Cerebellar cortex (tissue), 1 donor: ENCODE measurements around the gene F2RL3.
"Not testable (repeated sequence)": the region's sequence is repeated elsewhere in the genome, so short reads cannot be mapped to it uniquely, and the experiment has no call there.

Source experiments
- DNase-seq: peaks from one replicate; pipeline ENCODE4 v3.0.0-alpha.2; 2015; ENCODE audit warnings: low spot score

F2RL3 gene

GRCh38 chr19:16888629-16889365 is at the start of gene F2RL3:
Gene F2RL3 (plus strand): TSS chr19:16888999. CDS start chr19:16889190, 191 bp downstream.
- DNase-seq, result no peak

GRCh38 chr19:16841391-16841926 is 47.3 kb upstream of the F2RL3 start:
- DNase-seq, result no peak

DNA sequence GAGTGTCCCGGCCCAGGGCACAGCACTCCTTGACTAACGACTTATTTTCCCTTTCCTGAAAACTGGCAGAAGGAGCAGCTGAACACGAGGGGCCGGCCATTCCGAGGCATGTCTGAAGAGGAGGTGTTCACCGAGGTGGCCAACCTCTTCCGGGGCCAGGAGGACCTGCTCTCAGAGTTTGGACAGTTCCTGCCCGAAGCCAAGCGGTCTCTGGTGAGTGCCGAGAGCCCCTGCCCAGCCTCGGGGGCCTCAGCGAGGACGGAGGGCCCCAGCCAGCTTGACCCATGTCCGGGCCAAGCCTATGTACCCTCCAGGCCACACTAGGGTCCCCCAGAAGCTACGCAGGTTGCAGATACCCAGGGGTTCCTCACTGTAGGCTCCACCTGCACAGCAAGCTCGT is 41.9 kb upstream of the F2RL3 start:
- DNase-seq, result no peak

DNA sequence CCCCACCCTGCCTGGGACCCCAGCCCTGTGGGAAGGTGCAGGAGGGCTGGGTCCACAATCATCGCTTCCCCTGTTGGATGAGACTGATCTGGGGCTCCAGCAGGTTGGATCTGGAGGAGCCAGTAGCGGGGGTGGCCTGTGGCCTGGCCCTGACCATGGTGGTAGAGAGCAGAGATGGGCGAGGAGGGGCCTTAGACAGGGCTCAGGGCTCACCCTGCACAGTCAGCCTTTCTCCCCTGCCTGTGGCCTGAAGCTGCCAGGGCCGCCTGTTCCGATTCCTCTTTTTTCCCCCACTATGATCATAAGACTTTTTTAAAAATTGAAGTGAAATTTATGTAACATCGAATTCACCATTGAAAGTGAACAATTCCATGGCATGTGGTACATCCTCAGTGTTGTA is 41.4 kb upstream of the F2RL3 start:
- DNase-seq, result no peak

DNA sequence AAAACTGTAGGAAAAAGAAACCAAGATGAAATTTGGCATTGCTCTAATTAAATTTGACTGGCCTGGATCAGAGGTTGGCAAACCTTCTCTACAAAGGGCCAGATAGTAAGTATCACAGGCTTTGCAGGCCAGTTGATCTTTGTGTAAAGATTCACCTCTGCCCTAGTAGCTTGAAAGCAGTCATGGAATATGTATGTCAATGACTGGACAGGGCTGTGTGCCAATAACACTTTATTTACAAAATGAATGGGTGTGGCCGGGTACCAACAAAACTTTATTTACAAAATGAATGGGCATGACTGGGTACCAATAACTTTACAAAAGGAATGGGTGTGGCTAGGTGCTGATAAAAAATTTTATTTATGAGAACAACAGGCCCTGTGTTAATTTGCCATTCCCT is 39.6 kb upstream of the F2RL3 start:
- DNase-seq, result no peak

GRCh38 chr19:16850133-16850532 is 38.7 kb upstream of the F2RL3 start:
- no peak for DNase-seq

DNA sequence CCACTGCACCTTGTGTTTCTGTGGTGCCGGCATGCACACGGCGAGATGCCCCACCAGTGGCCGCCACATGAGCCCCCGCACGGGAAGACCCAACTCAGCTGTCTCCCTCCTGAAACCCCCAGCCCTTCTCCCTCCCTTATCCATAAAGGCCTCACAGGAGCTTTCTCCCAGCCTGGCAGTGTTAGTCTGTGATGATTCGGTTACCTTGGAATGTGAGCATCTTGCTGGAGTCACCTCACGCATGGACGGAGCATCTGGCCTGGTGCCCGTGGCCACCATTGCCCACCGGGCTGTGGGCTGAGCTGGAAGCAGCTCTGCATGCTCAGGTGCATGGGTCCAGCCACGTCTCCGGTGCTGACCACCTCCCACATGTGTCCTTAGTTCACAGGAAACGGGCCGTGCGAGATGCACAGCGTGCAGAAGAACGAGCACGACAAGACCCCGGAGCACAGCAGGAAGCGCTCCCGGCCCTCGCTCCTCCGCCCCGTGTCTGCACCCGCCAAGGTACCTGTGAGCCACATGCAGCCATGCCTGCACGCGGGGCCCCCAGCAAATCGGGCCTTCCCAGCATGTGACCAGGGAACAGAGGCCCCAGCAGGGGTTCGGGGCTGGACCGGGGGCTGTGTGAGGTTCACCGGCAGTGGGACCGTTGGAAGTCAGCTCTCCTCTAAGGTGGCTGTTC is 37.6 kb upstream of the F2RL3 start:
- DNase-seq, result no peak

GRCh38 chr19:16853066-16853465 is 35.7 kb upstream of the F2RL3 start:
- DNase-seq, result no peak

GRCh38 chr19:16856091-16856490 is 32.7 kb upstream of the F2RL3 start:
- no peak for DNase-seq

DNA sequence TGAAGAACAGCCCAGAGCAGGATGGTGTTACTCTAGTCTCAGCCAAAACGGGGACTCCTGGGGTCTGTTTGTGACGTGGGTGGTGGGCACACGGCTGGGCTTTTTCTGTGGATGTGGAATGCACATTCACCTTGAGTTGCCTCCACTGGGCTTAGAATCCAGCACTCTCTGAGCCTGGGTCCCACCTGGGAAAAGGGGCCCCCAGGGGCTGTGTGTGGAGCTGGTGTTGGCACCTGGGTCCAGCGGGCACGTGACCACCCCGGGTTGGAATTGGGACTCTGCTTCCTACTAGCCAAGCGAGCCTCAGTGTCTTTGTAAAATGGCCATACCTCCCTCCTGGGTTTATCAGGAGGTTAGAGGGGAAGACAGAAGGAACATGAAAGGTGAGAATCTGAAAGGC is 29.2 kb upstream of the F2RL3 start:
- no peak for DNase-seq

DNA sequence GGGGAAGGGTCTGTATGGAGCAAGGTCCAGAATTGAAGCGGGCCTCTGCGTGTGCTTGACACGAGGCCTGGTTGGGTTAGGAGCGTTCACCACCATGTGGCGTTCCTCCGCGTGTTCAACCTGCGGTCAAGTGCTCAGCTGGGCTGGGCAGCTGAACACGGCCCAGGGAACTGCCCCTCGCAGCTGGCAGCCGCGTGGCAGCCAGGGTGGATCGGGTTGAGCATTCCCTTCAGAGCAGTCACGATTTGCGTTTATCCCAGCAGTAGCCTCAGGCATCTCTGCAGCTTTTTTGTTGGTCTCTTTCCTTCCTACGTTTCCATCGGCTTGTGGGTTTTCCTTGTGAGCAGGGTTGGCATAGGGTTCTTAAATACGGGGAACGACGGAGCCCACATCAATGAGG is 28.7 kb upstream of the F2RL3 start:
- DNase-seq, result no peak

DNA sequence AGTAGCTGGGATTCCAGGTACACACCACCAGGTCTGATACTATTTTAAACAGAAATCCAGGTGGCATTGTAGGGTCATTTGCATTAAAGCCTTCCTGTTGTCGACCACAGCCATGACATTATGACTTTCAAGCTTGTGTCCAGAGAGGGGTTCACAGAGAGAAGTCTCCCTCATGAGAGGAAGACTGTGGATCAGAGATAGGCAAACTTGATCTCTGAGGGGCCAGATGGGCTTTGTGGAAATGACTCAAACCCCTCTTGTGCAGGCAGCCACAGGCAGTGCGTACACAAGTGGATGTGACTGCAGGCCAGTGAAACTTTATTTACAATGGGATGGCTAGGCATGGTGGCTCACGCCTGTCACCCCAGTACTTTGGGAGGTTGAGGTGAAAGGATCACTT is 27.8 kb upstream of the F2RL3 start:
- no peak for DNase-seq

DNA sequence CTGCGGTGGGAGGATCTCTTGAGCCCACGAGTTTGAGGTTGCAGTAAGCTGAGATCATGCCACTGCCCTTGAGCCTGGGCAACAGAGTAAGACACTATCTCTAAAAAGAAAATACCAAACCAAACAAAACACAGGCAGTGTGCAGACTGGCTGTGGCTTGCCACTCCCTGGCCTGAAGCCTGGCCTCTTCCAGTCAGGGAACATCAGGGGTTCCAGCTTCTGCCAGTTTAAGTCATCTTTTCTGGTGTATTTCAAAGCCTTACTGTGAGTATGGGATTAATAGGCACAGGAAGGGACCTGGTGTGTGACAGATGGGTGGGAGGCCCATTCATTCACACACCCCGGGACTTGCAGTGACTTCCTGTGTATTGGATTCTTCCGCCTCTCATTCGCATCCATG is 27.0 kb upstream of the F2RL3 start:
- peak; percentile 72 for DNase-seq

DNA sequence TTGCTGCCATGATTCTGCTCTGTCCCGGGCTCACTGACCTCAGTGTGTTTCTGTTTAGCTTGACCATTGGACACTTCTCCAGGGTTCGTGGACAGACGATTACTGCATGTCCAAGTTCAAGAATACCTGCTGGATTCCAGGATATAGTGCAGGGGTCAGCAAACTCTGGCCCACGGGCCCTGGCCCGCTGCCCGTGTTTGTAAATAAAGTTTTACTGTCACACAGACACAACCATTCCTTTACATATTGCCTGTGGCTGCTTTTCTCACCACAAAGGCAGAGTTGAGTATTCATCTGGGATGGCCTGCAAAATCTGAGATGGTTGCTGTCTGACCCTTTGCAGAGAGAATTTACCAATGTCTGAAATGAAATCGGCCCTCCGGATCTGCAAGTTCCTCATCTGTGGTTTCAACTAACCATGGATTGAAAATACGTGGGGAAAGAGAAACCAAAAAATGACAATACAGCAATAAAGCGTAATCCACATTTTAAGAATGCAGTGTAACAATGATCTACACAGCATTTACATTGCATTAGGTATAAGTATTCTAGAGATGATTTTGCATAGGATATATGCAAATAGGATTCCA is 25.9 kb upstream of the F2RL3 start:
- peak; percentile 1 for DNase-seq

DNA sequence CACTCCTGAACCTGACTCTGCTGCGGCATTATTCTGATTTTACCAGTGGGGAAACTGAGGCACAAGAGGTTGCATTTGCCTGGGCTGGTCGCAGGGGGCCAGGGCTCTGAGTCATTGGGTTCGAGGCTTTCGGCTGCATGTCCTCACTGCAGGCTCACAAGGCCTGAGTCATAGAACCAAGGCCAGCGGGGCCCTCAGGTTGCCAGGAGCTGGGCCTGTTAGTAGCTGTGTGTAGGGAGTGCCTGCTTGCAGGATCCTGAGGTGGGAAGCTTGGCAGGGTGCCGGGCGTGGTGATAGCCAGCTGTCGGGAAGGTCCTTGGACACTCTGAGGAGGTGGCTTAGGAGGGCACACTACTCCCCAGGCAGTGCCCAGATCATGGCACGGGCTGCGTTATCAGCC is 21.6 kb upstream of the F2RL3 start:
- no peak for DNase-seq

- no peak for DNase-seq
These were observed 20.2 kb upstream of the F2RL3 start for GRCh38 chr19:16868423-16869130.

DNA sequence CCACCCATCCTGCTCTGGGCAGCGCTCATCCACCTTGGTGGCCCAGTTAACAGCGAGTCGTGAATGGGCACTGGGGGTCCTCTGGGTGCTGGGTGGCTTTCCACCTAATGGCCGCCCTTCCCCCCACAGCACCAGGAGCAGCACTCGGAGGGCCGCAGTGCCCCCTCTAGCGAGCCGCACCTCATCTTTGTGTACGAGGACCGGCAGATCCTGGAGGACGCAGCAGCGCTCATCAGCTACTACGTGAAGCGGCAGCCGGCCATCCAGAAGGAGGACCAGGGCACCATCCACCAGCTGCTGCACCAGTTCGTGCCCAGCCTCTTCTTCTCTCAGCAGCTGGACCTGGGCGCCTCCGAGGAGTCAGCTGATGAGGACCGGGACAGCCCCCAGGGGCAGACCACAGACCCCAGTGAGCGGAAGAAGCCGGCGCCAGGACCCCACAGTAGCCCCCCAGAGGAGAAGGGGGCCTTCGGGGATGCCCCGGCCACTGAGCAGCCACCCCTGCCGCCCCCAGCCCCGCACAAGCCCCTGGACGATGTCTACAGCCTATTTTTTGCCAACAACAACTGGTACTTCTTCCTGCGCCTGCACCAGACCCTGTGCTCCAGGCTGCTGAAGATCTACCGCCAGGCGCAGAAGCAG is 19.3 kb upstream of the F2RL3 start:
- no peak for DNase-seq

DNA sequence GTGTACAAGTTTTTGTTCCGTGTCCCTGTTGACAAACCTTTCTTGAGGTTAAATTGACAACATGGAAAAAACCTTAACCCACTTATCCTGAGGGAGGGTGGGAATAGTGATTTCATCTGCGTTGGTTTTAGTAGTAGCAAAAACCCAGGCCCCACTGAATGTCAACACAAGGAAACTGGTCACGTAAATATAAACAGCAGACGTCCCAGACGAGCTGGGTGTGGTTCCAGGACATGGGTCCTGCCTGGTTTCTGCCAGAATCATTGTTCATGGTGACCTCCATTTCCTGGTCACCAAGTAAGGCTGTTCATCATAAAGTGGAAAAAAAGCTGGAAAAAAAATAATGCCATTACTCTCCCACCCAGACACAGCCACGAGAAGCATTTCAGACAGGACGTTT is 16.9 kb upstream of the F2RL3 start:
- DNase-seq, result no peak

DNA sequence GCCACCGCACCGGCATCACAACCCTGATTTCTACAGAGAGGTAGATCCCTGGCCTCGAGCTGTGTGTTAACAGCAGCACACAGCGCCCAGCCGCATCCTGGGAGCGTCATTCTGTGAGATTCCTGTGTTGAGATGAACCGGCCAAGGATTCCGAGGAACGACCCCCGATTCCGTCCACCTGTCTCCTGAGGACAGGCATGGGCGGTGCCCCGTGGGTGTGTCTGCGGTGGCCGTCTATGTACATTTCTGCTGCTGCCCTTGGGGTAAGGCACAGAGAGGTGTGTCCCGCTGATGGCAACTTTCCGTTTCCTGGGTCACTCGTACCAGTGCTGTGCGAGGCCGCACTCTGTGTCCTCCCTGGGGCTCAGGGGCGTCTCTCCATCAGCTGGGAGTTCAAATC is 16.1 kb upstream of the F2RL3 start:
- no peak for DNase-seq

DNA sequence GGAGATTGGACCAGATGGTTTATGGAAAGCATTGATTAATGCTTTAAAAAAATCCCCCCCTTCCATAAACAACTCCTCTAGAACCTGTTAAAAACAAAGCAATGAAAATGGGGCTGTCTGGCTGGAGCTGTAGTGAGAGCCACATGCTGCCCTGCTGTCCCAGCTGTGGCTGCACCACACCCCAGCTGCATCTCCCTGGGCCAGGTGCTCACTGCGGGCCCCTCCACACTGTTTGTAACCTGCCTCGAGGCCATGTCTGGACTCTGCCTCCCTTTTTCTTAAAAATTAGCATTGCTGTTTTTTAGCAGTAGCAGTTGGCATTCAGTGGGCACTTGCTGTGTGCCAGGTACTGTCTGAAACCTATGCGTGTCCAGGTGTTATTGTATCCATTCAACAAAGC is 15.2 kb upstream of the F2RL3 start:
- DNase-seq, result no peak

- DNase-seq, result no peak
These were observed 14.4 kb upstream of the F2RL3 start for GRCh38 chr19:16874250-16874977.

DNA sequence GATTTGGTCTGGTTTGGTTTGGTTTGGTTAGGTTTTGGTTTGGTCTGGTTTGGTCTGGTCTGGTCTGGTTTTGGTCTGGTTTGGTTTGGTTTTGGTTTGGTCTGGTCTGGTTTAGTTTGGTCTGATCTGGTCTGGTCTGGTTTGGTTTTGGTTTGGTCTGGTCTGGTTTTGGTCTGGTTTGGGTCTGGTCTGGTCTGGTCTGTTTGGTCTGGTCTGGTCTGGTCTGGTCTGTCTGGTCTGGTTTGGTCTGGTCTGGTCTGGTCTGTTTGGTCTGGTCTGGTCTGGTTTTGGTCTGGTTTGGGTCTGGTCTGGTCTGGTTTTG is 13.9 kb upstream of the F2RL3 start:
- not testable (repeated sequence) for DNase-seq
